HL-60 (cell line): Measurements from ENCODE around the gene INAVA.

Source experiments
- DNase-seq, 2 experiments: peaks; one replicate each; pipeline ENCODE4 v3.0.0-alpha.2; 2010 to 2020; ENCODE audit warnings: low read depth in 1 of 2, low spot score in 1 of 2
- H3K27ac ChIP-seq: fragments of 250-450 bp; sonication (Bioruptor Pico); replicated peaks from 2 replicates; pipeline ENCODE4 v1.5.1; 2020; ENCODE audit warnings: mild to moderate bottlenecking, moderate library complexity
- H3K27me3 ChIP-seq: fragments of 250-450 bp; sonication (Bioruptor Pico); 2 replicates; pipeline ENCODE4 v1.5.1; 2021; ENCODE audit warnings: mild to moderate bottlenecking, moderate library complexity; ENCODE audit not compliant: insufficient read depth, poor library complexity, severe bottlenecking
- H3K4me3 ChIP-seq: replicated peaks from 2 replicates; pipeline ENCODE4 v1.5.1; 2011; ENCODE audit warnings: mild to moderate bottlenecking, control low read depth, low read length; ENCODE audit not compliant: insufficient read depth
- CTCF ChIP-seq: IDR thresholded peaks from one replicate; pipeline ENCODE4 v1.5.1; 2011; ENCODE audit warnings: low read length, control low read depth, inconsistent platforms; ENCODE audit not compliant: insufficient read depth
- GABPA ChIP-seq: IDR thresholded peaks from 2 replicates; pipeline ENCODE4 v1.6.1; 2012; ENCODE audit warnings: low read depth
- POLR2AphosphoS5 ChIP-seq: IDR thresholded peaks from 2 replicates; pipeline ENCODE4 v1.6.1; 2012; ENCODE audit warnings: low read depth
- REST ChIP-seq: IDR thresholded peaks from 2 replicates; pipeline ENCODE4 v1.6.1; 2012; ENCODE audit warnings: low read depth; ENCODE audit not compliant: insufficient replicate concordance
- SPI1 ChIP-seq: IDR thresholded peaks from 2 replicates; pipeline ENCODE4 v1.6.1; 2012; ENCODE audit warnings: low read depth, mild to moderate bottlenecking, borderline replicate concordance

Gene INAVA

GRCh38 chr1:200890027-200890426 lies 4.7 kb upstream of the INAVA start:
- no peak overlapping the region for H3K4me3 ChIP-seq
- TF ChIP-seq GABPA = no peak
- TF ChIP-seq CTCF = no peak
- TF ChIP-seq REST = no peak
- no peak for TF ChIP-seq SPI1
- no peak for TF ChIP-seq POLR2AphosphoS5
- no peaks in the 10 kb centered on the region for H3K27me3 ChIP-seq
- no peak overlapping the region for H3K27ac ChIP-seq
- no peak for DNase-seq

- Histone ChIP-seq H3K4me3 (peak overlapping the region; percentile 70), H3K27me3 (no peaks in the 10 kb centered on the region), H3K27ac (peak overlapping the region; percentile 95)
- DNase-seq = peak; percentile 59 to 60
- TF ChIP-seq CTCF (peak; percentile 77), SPI1 (peak; percentile 42; the same call in 1 of the 2 replicates), POLR2AphosphoS5 (no peak), REST (no peak), GABPA (no peak)
These were observed 3.6 kb upstream of the INAVA start for GRCh38 chr1:200890818-200891773.

- H3K27me3 ChIP-seq = no peaks in the 10 kb centered on the region
- peak overlapping the region; percentile 95 for H3K27ac ChIP-seq
- H3K4me3 ChIP-seq = peak overlapping the region; percentile 70
- no peak for TF ChIP-seq CTCF
- TF ChIP-seq REST = no peak
- no peak for TF ChIP-seq POLR2AphosphoS5
- no peak for TF ChIP-seq GABPA
- TF ChIP-seq SPI1 = no peak
- no peak for DNase-seq
These were observed 2.9 kb upstream of the INAVA start for GRCh38 chr1:200891774-200892157.
